Erythroblast (primary cell): ENCODE results near the gene RASD2.
"Not testable (repeated sequence)": the region's sequence is repeated elsewhere in the genome, so short reads cannot be mapped to it uniquely, and the experiment has no call there.

Experiments
- GATA1 ChIP-seq: IDR thresholded peaks from 2 replicates; pipeline ENCODE4 v1.6.1; 2011; ENCODE audit warnings: low read depth, mild to moderate bottlenecking, control low read depth, low read length, moderate library complexity
- POLR2A ChIP-seq: IDR thresholded peaks from 2 replicates; pipeline ENCODE4 v1.6.1; 2011; ENCODE audit warnings: mild to moderate bottlenecking, low read length

DNA sequence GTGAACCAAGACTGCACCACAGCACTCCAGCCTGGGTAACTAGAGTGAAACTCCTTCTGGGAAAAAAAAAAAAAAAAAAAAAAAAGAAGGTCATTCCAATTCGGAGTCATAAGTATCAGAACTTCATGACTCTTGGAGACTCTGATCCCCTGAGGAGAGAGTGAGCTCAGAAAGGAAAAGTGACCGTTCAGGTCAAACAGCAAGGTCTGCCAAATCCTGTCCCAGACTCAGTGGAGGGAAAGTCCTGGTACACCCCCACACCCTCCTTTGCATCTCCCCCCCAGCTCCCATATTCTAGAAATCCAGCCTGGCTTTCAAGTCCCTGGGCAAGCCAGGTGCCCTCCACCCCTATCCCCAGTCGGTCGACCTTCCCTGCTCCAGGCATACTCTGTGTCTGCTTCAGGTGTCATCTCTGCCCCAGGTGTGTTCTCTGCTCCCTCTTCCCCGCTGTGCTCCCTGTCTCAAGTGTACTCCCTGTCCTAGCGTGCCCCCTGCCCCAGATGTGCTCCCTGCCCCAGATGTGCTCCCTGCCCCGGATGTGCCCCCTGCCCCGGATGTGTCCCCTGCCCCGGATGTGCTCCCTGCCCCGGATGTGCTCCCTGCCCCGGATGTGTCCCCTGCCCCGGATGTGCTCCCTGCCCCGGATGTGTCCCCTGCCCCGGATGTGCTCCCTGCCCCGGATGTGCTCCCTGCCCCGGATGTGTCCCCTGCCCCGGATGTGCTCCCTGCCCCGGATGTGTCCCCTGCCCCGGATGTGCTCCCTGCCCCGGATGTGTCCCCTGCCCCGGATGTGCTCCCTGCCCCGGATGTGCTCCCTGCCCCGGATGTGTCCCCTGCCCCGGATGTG lies 49.3 kb upstream of the RASD2 start:
- not testable (repeated sequence) for TF ChIP-seq POLR2A, GATA1
